Upper lobe of right lung (tissue), 1 donor: ENCODE results near the gene MOV10L1. TPM values are rescaled to one million over a fixed set of nuclear protein-coding genes. Genes with fewer than 3 reads are reported as not detected.

Experiments
- ATAC-seq: fragments of 200-7000 bp; cut with Tn5 transposase; one replicate; pipeline ENCODE4 v1.9.1; 2020; ENCODE audit warnings: mild to moderate bottlenecking, moderate library complexity
- DNase-seq: peaks from one replicate; pipeline ENCODE4 v3.0.0-alpha.2; 2020
- H3K27ac ChIP-seq: fragments of 200-600 bp; one replicate; pipeline ENCODE4 v1.8.0; 2022
- H3K27me3 ChIP-seq: fragments of 200-600 bp; one replicate; pipeline ENCODE4 v1.8.0; 2022; ENCODE audit warnings: mild to moderate bottlenecking
- H3K36me3 ChIP-seq: fragments of 200-600 bp; one replicate; pipeline ENCODE4 v1.8.0; 2022
- H3K4me1 ChIP-seq: fragments of 200-600 bp; one replicate; pipeline ENCODE4 v1.8.0; 2022
- H3K4me3 ChIP-seq: fragments of 200-600 bp; one replicate; pipeline ENCODE4 v1.8.0; 2022; ENCODE audit warnings: mild to moderate bottlenecking
- H3K9me3 ChIP-seq: fragments of 200-600 bp; one replicate; pipeline ENCODE4 v1.8.0; 2022
- intact Hi-C: fragments of 100-400 bp; cut with DNase I; formaldehyde crosslinking; loops from one replicate; pipeline ENCODE4 v1.11.0; 2022
- total RNA-seq: library from RNA; stranded (reverse); fragmentation: NEBNext Ultra II Directional; extraction: Animal tissue kit (Norgen Biotek cat#: 25700); gene quantifications from one replicate; pipeline ENCODE4 v1.2.1, GENCODE V29; 2021
- TF ChIP-seq, protein P1 (sequence below): fragments of 200-600 bp; IDR thresholded peaks from one replicate; pipeline ENCODE4 v1.8.0; 2022; ENCODE audit warnings: antibody characterized with exemption
- donor health status: DM: no; HTN: yes; CAD: no; lungs with severe emphysema.

The MOV10L1 gene
- total RNA-seq, 1 donor from 2014 or later, result 1.2 TPM

DNA sequence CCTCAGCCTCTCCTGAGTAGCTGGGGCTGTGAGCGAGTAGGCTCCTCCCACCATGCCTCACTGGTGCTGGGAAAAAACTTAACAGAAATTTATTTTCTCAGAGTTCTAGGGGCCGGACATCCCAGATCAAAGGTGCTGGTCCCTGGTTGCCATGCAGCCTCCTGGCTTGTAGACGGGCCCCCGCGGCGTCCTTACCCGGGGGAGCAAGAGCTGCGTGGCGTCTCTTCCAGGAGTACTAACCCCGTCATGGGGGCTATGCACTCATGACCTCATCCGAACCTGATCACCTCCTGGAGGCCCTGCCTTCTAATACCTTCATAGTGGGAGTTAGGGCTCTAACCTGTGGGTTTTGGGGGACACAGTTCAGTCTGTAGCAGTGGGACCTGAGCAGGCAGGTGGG is 98.5 kb downstream of the MOV10L1 start:
- TF ChIP-seq, protein P1, sequence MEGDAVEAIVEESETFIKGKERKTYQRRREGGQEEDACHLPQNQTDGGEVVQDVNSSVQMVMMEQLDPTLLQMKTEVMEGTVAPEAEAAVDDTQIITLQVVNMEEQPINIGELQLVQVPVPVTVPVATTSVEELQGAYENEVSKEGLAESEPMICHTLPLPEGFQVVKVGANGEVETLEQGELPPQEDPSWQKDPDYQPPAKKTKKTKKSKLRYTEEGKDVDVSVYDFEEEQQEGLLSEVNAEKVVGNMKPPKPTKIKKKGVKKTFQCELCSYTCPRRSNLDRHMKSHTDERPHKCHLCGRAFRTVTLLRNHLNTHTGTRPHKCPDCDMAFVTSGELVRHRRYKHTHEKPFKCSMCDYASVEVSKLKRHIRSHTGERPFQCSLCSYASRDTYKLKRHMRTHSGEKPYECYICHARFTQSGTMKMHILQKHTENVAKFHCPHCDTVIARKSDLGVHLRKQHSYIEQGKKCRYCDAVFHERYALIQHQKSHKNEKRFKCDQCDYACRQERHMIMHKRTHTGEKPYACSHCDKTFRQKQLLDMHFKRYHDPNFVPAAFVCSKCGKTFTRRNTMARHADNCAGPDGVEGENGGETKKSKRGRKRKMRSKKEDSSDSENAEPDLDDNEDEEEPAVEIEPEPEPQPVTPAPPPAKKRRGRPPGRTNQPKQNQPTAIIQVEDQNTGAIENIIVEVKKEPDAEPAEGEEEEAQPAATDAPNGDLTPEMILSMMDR, result no peak
- Histone ChIP-seq H3K27ac (no peak overlapping the region), H3K27me3 (no peaks in the 10 kb centered on the region), H3K9me3 (no peaks in the 10 kb centered on the region), H3K36me3 (no peaks in the 10 kb centered on the region), H3K4me3 (no peak overlapping the region), H3K4me1 (peaks cover 69% of the 10 kb centered on the region)
- intact Hi-C loops, result no loop called here
- ATAC-seq, result no peak
- no peak for DNase-seq

DNA sequence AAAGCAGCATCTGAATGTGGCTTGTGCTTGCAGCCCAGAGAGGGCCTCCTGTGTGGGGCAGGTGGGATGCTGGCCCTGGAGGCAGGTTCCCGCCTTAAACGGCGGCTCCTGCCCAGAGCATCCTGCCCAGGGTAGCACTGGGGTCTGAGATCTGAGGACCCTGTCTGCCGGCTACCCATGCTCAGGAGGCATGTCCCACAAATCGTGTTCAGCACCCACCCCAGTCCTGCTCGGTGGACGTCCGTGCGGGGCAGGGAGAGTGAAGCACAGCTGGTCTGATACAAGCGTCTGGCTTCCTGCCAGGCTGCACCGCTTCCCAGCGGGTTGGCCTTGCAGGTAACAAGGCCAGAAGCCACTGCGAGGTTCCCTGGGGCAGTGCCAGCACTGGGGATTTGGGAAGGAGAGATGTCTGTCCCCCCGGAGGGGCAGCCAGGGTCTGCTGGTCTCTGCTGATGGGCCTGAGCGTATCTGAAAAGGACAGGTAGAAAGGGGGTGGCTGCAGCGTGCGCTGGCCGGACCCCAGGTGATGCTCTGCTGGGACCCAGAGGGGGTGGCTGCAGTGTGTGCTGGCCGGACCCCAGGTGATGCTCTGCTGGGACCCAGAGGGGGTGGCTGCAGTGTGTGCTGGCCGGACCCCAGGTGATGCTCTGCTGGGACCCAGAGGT is 99.5 kb downstream of the MOV10L1 start:
- H3K4me3 ChIP-seq, result no peak overlapping the region

DNA sequence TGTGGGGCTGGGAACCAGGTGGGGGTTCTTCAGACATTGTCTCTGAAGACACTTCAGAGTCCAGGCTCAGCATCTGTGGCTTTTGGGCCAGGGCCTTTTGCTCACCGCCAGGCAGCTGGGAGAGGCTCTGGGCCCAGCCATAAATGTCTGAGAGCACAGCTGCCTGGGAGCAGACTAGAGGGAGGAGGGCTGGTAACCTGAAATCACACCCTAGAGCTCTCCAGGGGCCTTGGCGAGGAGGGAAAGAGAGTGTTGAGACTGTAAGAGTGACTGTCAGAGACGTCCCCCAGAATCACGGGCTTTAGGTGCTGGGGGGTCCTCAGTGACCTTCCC is 100.0 kb downstream of the MOV10L1 start:
- Histone ChIP-seq H3K27me3 (no peaks in the 10 kb centered on the region), H3K4me3 (peak overlapping the region; percentile 58), H3K27ac (peak overlapping the region; percentile 89), H3K4me1 (peaks cover 56% of the 10 kb centered on the region), H3K36me3 (peaks cover 11% of the 10 kb centered on the region), H3K9me3 (no peaks in the 10 kb centered on the region)
- TF ChIP-seq, protein P1, result no peak
- ATAC-seq, result no peak
- DNase-seq, result no peak
- intact Hi-C loops, result no loop called here

More for the DNA sequence above, 99.5 kb downstream of the MOV10L1 start:
- ATAC-seq, result no peak
- H3K4me1 ChIP-seq, result peaks cover 59% of the 10 kb centered on the region
- peak overlapping the region; percentile 89 for H3K27ac ChIP-seq
- H3K9me3 ChIP-seq, result no peaks in the 10 kb centered on the region
- peaks cover 6% of the 10 kb centered on the region for H3K36me3 ChIP-seq
- intact Hi-C loops, result no loop called here
- TF ChIP-seq, protein P1, result no peak
- H3K27me3 ChIP-seq, result no peaks in the 10 kb centered on the region
- DNase-seq, result no peak

DNA sequence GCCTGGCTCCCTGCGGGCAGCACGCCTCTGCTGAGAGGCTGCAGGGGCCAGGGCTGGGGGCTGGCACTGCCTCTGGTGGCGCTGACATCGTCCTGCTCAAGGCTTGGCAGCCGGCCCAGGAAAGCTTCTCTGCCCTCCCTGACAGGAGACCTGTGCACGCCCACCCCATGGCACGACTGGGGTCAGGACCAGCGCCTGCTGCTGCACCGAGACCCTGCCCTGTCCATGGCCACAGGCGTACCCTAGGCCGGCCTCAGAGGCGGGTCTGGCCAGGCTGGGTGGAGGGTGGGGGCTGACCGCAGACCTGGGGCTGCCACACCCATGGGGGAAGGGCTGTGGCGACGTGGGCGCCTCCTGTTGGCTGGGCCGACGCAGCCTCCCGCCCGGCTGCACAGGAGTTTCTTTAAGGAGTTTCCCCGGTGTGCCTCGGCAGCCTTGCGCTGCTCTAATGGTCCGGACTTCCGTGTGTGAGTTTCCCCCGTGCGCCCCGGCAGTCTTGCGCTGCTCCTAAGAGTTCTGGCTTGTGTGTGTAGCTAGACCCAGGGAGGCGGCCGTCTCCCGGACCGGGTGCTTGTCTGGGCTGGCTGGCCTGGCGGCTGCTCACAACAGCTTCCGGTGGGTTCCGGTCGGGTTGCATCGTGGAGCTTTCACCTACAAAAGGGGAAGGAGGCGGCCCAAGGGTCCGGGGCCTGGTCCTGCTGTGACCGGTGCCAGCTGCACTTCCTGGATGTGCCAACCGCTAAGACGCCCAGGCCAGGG is 100.6 kb downstream of the MOV10L1 start:
- Histone ChIP-seq H3K4me3 (peak overlapping the region; percentile 58), H3K36me3 (peaks cover 16% of the 10 kb centered on the region), H3K27me3 (no peaks in the 10 kb centered on the region), H3K4me1 (peaks cover 51% of the 10 kb centered on the region), H3K9me3 (no peaks in the 10 kb centered on the region), H3K27ac (peak overlapping the region; percentile 89)
- DNase-seq (peak; percentile 94), ATAC-seq (peak; percentile 83)
- TF ChIP-seq, protein P1, result peak; percentile 52
- intact Hi-C loops, result no loop called here

DNA sequence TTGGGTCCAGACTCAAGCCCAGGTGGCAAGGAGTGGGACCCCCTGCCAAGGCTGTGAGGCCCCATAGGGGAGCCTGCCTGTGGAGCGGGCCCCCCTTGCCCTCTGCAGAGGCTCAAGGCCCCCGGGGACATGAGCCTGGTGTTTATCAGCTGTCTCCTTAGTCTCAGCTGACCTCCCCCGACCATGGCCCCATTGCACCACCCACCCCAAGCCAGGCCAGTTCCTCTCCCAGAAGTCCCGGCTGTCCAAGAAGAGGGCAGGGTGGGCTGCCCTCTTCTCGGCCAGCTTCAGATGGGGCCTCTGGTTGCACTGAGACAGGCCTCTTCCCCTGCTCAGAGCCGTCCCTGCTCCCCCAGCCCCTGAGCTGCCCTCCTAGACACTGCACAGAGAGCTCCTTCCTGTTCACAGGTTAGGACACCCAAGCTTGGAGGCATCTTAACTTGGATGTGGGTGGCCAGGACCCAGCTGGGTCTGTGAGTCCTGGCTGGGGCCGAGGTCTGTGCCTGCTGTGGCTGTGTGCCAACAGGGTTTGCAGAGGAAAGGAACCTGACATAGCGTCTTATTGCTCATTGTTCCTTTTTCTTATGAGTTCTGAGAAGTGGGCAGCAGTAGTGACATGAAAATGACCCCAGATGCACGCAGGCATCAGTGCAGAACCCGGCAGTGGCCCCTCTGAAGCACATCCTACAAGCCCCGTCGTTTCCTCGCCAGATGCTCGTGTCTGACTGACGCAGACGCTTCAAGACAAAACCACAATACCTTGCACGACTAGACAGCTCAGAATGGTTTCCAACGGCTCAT is 101.3 kb downstream of the MOV10L1 start:
- DNase-seq (no peak), ATAC-seq (peak; percentile 12)
- TF ChIP-seq, protein P1, result no peak
- Histone ChIP-seq H3K27ac (peak overlapping the region; percentile 89), H3K9me3 (no peaks in the 10 kb centered on the region), H3K27me3 (no peaks in the 10 kb centered on the region), H3K4me1 (peaks cover 51% of the 10 kb centered on the region), H3K36me3 (peaks cover 24% of the 10 kb centered on the region), H3K4me3 (peak overlapping the region; percentile 58)
- intact Hi-C loops, result no loop called here
